GM12878 (cell line): ENCODE results near the gene CAVIN2. TPM values are rescaled to one million over a fixed set of nuclear protein-coding genes. Genes with fewer than 3 reads are reported as not detected.

Source experiments
- ATAC-seq: fragments of 200-7000 bp; cut with Tn5 transposase; 3 replicates; pipeline ENCODE4 v1.9.1; 2020; ENCODE audit warnings: mild to moderate bottlenecking, moderate library complexity
- BruUV-seq: library from RNA; stranded (reverse); fragments of 400-500 nt; replicated peaks from 2 replicates; lab custom pipeline; 2021; lab: Mats Ljungman, UMichigan
- CTCF ChIA-PET: fragments of 300-600 bp; sonication (Branson Sonifier 250); formaldehyde crosslinking; extraction: SDS; loops from one replicate; lab custom pipeline; 2021; ENCODE audit warnings: inconsistent platforms; lab: Yijun Ruan, JAX
- POLR2A ChIA-PET: fragments of 350-600 bp; formaldehyde crosslinking; extraction: SDS; loops from one replicate; lab custom pipeline; 2021; ENCODE audit warnings: inconsistent platforms; lab: Charles Lee
- RAD21 ChIA-PET: fragments of 300-600 bp; sonication (Branson Sonifier 250); formaldehyde crosslinking; loops from one replicate; lab custom pipeline; 2023; ENCODE audit warnings: antibody characterized with exemption; ENCODE audit not compliant: unreplicated experiment; lab: Charles Lee
- SMC1A ChIA-PET: fragments of 300-600 bp; sonication (Branson Sonifier 250); formaldehyde crosslinking; loops from one replicate; lab custom pipeline; 2023; ENCODE audit not compliant: unreplicated experiment, uncharacterized antibody; lab: Charles Lee
- DNase-seq: peaks from one replicate; pipeline ENCODE4 v3.0.0-alpha.2; 2011; ENCODE audit warnings: low read depth, low spot score
- FAIRE-seq: peaks from 3 replicates; lab custom pipeline; 2011; peaks lifted over from hg19 to GRCh38; lab: Jason Lieb, UNC
- H2AFZ ChIP-seq: 2 replicates; pipeline ENCODE4 v1.6.0; 2011; ENCODE audit warnings: low read depth, low read length, control low read depth; ENCODE audit not compliant: control insufficient read depth
- H3K27ac ChIP-seq: 2 replicates; pipeline ENCODE4 v1.5.1; 2011; ENCODE audit warnings: control low read depth; ENCODE audit not compliant: control insufficient read depth, insufficient read depth
- H3K27me3 ChIP-seq, 2 experiments: replicated peaks in 1 of 2; 2 replicates each; pipeline versions ENCODE4 v1.6.0 to v1.6.1; 2011; ENCODE audit warnings: low read length in 1 of 2; ENCODE audit not compliant: control insufficient read depth in 2 of 2, insufficient read depth in 2 of 2
- H3K36me3 ChIP-seq, 2 experiments: 2 replicates each; pipeline ENCODE4 v1.5.1; 2011; ENCODE audit warnings: low read length in 1 of 2; ENCODE audit not compliant: control insufficient read depth in 2 of 2, insufficient read depth in 2 of 2
- H3K4me1 ChIP-seq: 2 replicates; pipeline ENCODE4 v1.6.1; 2011; ENCODE audit warnings: mild to moderate bottlenecking, low read length, moderate library complexity, mixed read lengths; ENCODE audit not compliant: control insufficient read depth, insufficient read depth
- H3K4me2 ChIP-seq: 2 replicates; pipeline ENCODE4 v1.6.0; 2011; ENCODE audit warnings: control low read depth; ENCODE audit not compliant: control insufficient read depth, insufficient read depth
- H3K4me3 ChIP-seq: fragments of 200-600 bp; sonication (generic); 2 replicates; pipeline ENCODE4 v1.5.1; 2016
- H3K79me2 ChIP-seq: 2 replicates; pipeline ENCODE4 v1.6.0; 2011; ENCODE audit warnings: low read length; ENCODE audit not compliant: control insufficient read depth, insufficient read depth
- H3K9ac ChIP-seq: 2 replicates; pipeline ENCODE4 v1.8.0; 2011; ENCODE audit warnings: low read length, control low read depth, mixed read lengths; ENCODE audit not compliant: control insufficient read depth, insufficient read depth
- H3K9me3 ChIP-seq: replicated peaks from 3 replicates; pipeline ENCODE4 v1.5.1; 2011; ENCODE audit warnings: mild to moderate bottlenecking, low read length; ENCODE audit not compliant: control insufficient read depth, insufficient read depth
- H4K20me1 ChIP-seq: 2 replicates; pipeline ENCODE4 v1.6.0; 2011; ENCODE audit not compliant: control insufficient read depth, insufficient read depth
- ASH2L ChIP-seq: fragments of 300-600, 200-600 bp; sonication (generic); IDR thresholded peaks from 2 replicates; pipeline ENCODE4 v1.6.1; 2017; ENCODE audit warnings: low read depth, mild to moderate bottlenecking, borderline replicate concordance
- BRCA1 ChIP-seq: IDR thresholded peaks from 2 replicates; pipeline ENCODE4 v1.6.1; 2011; ENCODE audit warnings: low read depth, low read length, improper control_type of control experiment
- HCFC1 ChIP-seq: fragments of 150-350 bp; IDR thresholded peaks from 2 replicates; pipeline ENCODE4 v1.6.1; 2014; ENCODE audit warnings: low read length
- KAT2A ChIP-seq: conservative IDR thresholded peaks from 2 replicates; pipeline ENCODE4 v1.6.1; 2011; ENCODE audit warnings: low read depth, low read length; ENCODE audit not compliant: control insufficient read depth
- KDM1A ChIP-seq: fragments of 200-600 bp; sonication (generic); IDR thresholded peaks from 2 replicates; pipeline ENCODE4 v1.6.1; 2016; ENCODE audit warnings: borderline replicate concordance
- MYB ChIP-seq: fragments of 150-350 bp; IDR thresholded peaks from 2 replicates; pipeline ENCODE4 v1.6.1; 2014; ENCODE audit warnings: mild to moderate bottlenecking, low read depth, low read length, borderline replicate concordance
- NFXL1 ChIP-seq: fragments of 450-650 bp; IDR thresholded peaks from 2 replicates; pipeline ENCODE4 v1.6.1; 2017; ENCODE audit warnings: antibody characterized with exemption, mild to moderate bottlenecking, borderline replicate concordance
- PML ChIP-seq: IDR thresholded peaks from 2 replicates; pipeline ENCODE4 v1.6.1; 2012; ENCODE audit warnings: low read length, inconsistent platforms
- POLR2AphosphoS2 ChIP-seq: IDR thresholded peaks from 2 replicates; pipeline ENCODE4 v1.6.1; 2011; ENCODE audit warnings: low read depth, mild to moderate bottlenecking, low read length, improper control_type of control experiment, moderate library complexity
- PRDM15 ChIP-seq: fragments of 450-650 bp; formaldehyde crosslinking; IDR thresholded peaks from 2 replicates; pipeline ENCODE4 v1.4.0; 2020; ENCODE audit warnings: mild to moderate bottlenecking, moderate library complexity
- RAD21 ChIP-seq: IDR thresholded peaks from 2 replicates; pipeline ENCODE4 v1.6.1; 2011; ENCODE audit warnings: mild to moderate bottlenecking, low read depth, low read length, moderate library complexity; ENCODE audit not compliant: insufficient read depth
- SMAD1 ChIP-seq: fragments of 450-650 bp; IDR thresholded peaks from 2 replicates; pipeline ENCODE4 v1.6.1; 2018; ENCODE audit warnings: mild to moderate bottlenecking, low read depth; ENCODE audit not compliant: partially characterized antibody
- TAF1 ChIP-seq: IDR thresholded peaks from 2 replicates; pipeline ENCODE4 v1.6.1; 2011; ENCODE audit warnings: mild to moderate bottlenecking, low read depth, low read length, borderline replicate concordance
- ZBTB11 ChIP-seq: fragments of 450-650 bp; formaldehyde crosslinking; IDR thresholded peaks from 2 replicates; pipeline ENCODE4 v1.5.0; 2022; ENCODE audit warnings: mild to moderate bottlenecking, missing genetic modification characterization
- ZBTB4 ChIP-seq: fragments of 450-650 bp; formaldehyde crosslinking; IDR thresholded peaks from 2 replicates; pipeline ENCODE4 v1.4.0; 2022; ENCODE audit warnings: mild to moderate bottlenecking, moderate library complexity
- WGBS: methylation state at CpG from one replicate; pipeline ENCODE4 v1.1.6; 2016; ENCODE audit warnings: low lambda C conversion rate; ENCODE audit not compliant: insufficient replicate concordance, insufficient coverage; ENCODE audit errors: missing lambda C conversion rate; 5-methylcytosine and 5-hydroxymethylcytosine counted together
- in situ Hi-C: fragments of 300-500 bp; cut with MboI; formaldehyde crosslinking; loops from 9 replicates; pipeline ENCODE4 v1.14.3; 2018; ENCODE audit warnings: mixed read lengths
- intact Hi-C: fragments of 100-400 bp; cut with micrococcal nuclease; formaldehyde crosslinking; loops from one replicate; pipeline ENCODE4 v1.14.2; 2022; ENCODE audit not compliant: unreplicated experiment
- polyA plus RNA-seq, 11 experiments: library from polyadenylated mRNA; depleted of rRNA in 4 of 11; unstranded in 6 of 11; stranded (reverse) in 5 of 11; fragments of >200 nt; fragmentation: Nextera tagmentation in 4 of 11; fragmentation: Illumina TruSeq in 1 of 11; extraction: Ambion mirVana in 4 of 11; extraction: Trizol in 1 of 11; gene quantifications; 1 replicate in 1 of 11; 2 replicates in 10 of 11; pipeline versions ENCODE4 v1.2.1 to v1.2.3, GENCODE V29; 2011 to 2016; ENCODE audit warnings: inconsistent platforms in 2 of 11, missing spikeins in 2 of 11, low read depth in 1 of 11
- total RNA-seq, 4 experiments: library from RNA; depleted of rRNA in 3 of 4; stranded (reverse); fragments of >200 nt in 3 of 4; fragmentation: Illumina TruSeq in 1 of 4; extraction: Trizol in 1 of 4; gene quantifications; 2 replicates each; pipeline versions ENCODE4 v1.2.1 to v1.2.3, GENCODE V29; 2013 to 2021

CAVIN2 gene
- total and polyA plus RNA-seq, 10 of the 15 experiments (the other 5 are each of a cell fraction or from before 2014, with no cell fraction given): not detected

GRCh38 chr2:191833356-191833755 lies 13.5 kb downstream of the CAVIN2 start:
- H2AFZ ChIP-seq: no peak overlapping the region
- no peak overlapping the region for H3K4me3 ChIP-seq
- RAD21 ChIA-PET: no interaction called here
- POLR2A ChIA-PET: no interaction called here
- H4K20me1 ChIP-seq: no peaks in the 10 kb centered on the region
- H3K9ac ChIP-seq: no peak overlapping the region
- 40% methylated on average over 4 of the region's 4 CpGs for WGBS
- ATAC-seq (no peak), DNase-seq (no peak), FAIRE-seq (no peak)
- H3K79me2 ChIP-seq: no peaks in the 10 kb centered on the region
- no peaks in the 10 kb centered on the region; a peak in 1 of 4 replicates for H3K27me3 ChIP-seq
- BruUV-seq: no TSS peak
- no peak overlapping the region for H3K4me2 ChIP-seq
- no peak overlapping the region for H3K27ac ChIP-seq
- CTCF ChIA-PET: interaction anchor here (0.6 to 1.1 kb wide), 2 partner anchors 144 to 329 kb away, joined by 3 read pairs; no protein-coding TSS in a partner anchor
- SMC1A ChIA-PET: no interaction called here
- H3K36me3 ChIP-seq: no peaks in the 10 kb centered on the region
- intact Hi-C loops: no loop called here
- in situ Hi-C loops: no loop called here
- H3K4me1 ChIP-seq: no peaks in the 10 kb centered on the region
- H3K9me3 ChIP-seq: no peaks in the 10 kb centered on the region; the same call in 2 of the 3 replicates
- TF ChIP-seq NFXL1: no peak
- TF ChIP-seq PRDM15: no peak
- no peak for TF ChIP-seq MYB
- TF ChIP-seq ASH2L: no peak
- TF ChIP-seq RAD21: no peak
- no peak for TF ChIP-seq BRCA1
- no peak for TF ChIP-seq ZBTB4 (CRISPR knock-in tag)
- no peak for TF ChIP-seq SMAD1
- no peak for TF ChIP-seq PML
- TF ChIP-seq HCFC1: no peak
- TF ChIP-seq KDM1A: no peak
- no peak for TF ChIP-seq ZBTB11 (CRISPR knock-in tag)
- TF ChIP-seq POLR2AphosphoS2: no peak
- no peak for TF ChIP-seq TAF1
- no peak for TF ChIP-seq KAT2A
